Mesenchymal stem cell (in vitro differentiated cells and primary cell): ENCODE measurements around the gene EFHC1.

Source experiments
- DNase-seq: peaks from one replicate; pipeline ENCODE4 v3.0.0-alpha.2; 2013
- H2AFZ ChIP-seq: one replicate; pipeline ENCODE4 v1.6.1; 2013; ENCODE audit warnings: low read depth, mild to moderate bottlenecking, control low read depth, inconsistent platforms, low read length, moderate library complexity
- H2AK5ac ChIP-seq: 2 replicates; pipeline ENCODE4 v1.6.1; 2013; ENCODE audit warnings: low read length, moderate library complexity, mild to moderate bottlenecking, inconsistent platforms; ENCODE audit not compliant: severe bottlenecking
- H2BK120ac ChIP-seq: one replicate; pipeline ENCODE4 v1.6.1; 2013; ENCODE audit warnings: low read depth, mild to moderate bottlenecking, inconsistent platforms, low read length, moderate library complexity
- H2BK12ac ChIP-seq, 2 experiments: one replicate each; pipeline ENCODE4 v1.6.1; 2013; ENCODE audit warnings: inconsistent platforms in 2 of 2, low read length in 2 of 2, mild to moderate bottlenecking in 2 of 2, moderate library complexity in 2 of 2, control low read depth in 1 of 2
- H2BK15ac ChIP-seq: one replicate; pipeline ENCODE4 v1.6.1; 2013; ENCODE audit warnings: mild to moderate bottlenecking, low read depth, inconsistent platforms; ENCODE audit not compliant: poor library complexity, severe bottlenecking
- H2BK5ac ChIP-seq: 2 replicates; pipeline ENCODE4 v1.6.1; 2013; ENCODE audit warnings: low read depth, mild to moderate bottlenecking, low read length, control low read depth, inconsistent platforms; ENCODE audit not compliant: poor library complexity, severe bottlenecking
- H3K14ac ChIP-seq, 2 experiments: one replicate each; pipeline ENCODE4 v1.6.1; 2013; ENCODE audit warnings: inconsistent platforms in 2 of 2, low read length in 2 of 2, control low read depth in 1 of 2, mild to moderate bottlenecking in 1 of 2, moderate library complexity in 1 of 2
- H3K18ac ChIP-seq, 2 experiments: one replicate each; pipeline ENCODE4 v1.6.1; 2013; ENCODE audit warnings: inconsistent platforms in 2 of 2, low read length in 2 of 2, control low read depth in 1 of 2, low read depth in 1 of 2, mild to moderate bottlenecking in 1 of 2
- H3K23ac ChIP-seq, 2 experiments: one replicate each; pipeline ENCODE4 v1.6.1; 2013; ENCODE audit warnings: inconsistent platforms in 2 of 2, low read length in 2 of 2, mild to moderate bottlenecking in 2 of 2, moderate library complexity in 2 of 2, control low read depth in 1 of 2
- H3K27ac ChIP-seq: 2 replicates; pipeline ENCODE4 v1.5.1; 2013; ENCODE audit warnings: mild to moderate bottlenecking, moderate library complexity, low read length, control low read depth, inconsistent platforms; ENCODE audit not compliant: poor library complexity, severe bottlenecking
- H3K27me3 ChIP-seq, 2 experiments: 2 replicates each; pipeline versions ENCODE4 v1.6.1 to v1.7.0; 2013; ENCODE audit warnings: low read length in 2 of 2, mild to moderate bottlenecking in 2 of 2, moderate library complexity in 2 of 2, control low read depth in 1 of 2, inconsistent platforms in 1 of 2; ENCODE audit not compliant: control insufficient read depth in 1 of 2, insufficient read depth in 1 of 2
- H3K36me3 ChIP-seq, 2 experiments: 2 replicates each; pipeline versions ENCODE4 v1.6.1 to v1.7.0; 2013; ENCODE audit warnings: low read length in 2 of 2, control low read depth in 1 of 2, inconsistent platforms in 1 of 2, low read depth in 1 of 2, mild to moderate bottlenecking in 1 of 2; ENCODE audit not compliant: insufficient read depth in 2 of 2, control insufficient read depth in 1 of 2
- H3K4ac ChIP-seq, 2 experiments: one replicate each; pipeline ENCODE4 v1.6.1; 2013; ENCODE audit warnings: inconsistent platforms in 2 of 2, low read length in 2 of 2, mild to moderate bottlenecking in 2 of 2, moderate library complexity in 2 of 2, control low read depth in 1 of 2, low read depth in 1 of 2
- H3K4me1 ChIP-seq: 2 replicates; pipeline ENCODE4 v1.6.1; 2013; ENCODE audit warnings: low read depth, low read length, control low read depth; ENCODE audit not compliant: control insufficient read depth, insufficient read depth
- H3K4me2 ChIP-seq: 2 replicates; pipeline ENCODE4 v1.6.1; 2013; ENCODE audit warnings: low read length, mild to moderate bottlenecking, inconsistent platforms; ENCODE audit not compliant: poor library complexity, severe bottlenecking
- H3K4me3 ChIP-seq, 2 experiments: 2 replicates each; pipeline versions ENCODE4 v1.5.1 to v1.7.0; 2013; ENCODE audit warnings: low read length in 2 of 2, mild to moderate bottlenecking in 2 of 2, control low read depth in 1 of 2, low read depth in 1 of 2; ENCODE audit not compliant: insufficient read depth in 1 of 2
- H3K79me1 ChIP-seq: replicated peaks from 2 replicates; pipeline ENCODE4 v1.6.1; 2013; ENCODE audit warnings: mild to moderate bottlenecking, control low read depth, low read length, inconsistent platforms; ENCODE audit not compliant: poor library complexity, severe bottlenecking
- H3K9ac ChIP-seq: 2 replicates; pipeline ENCODE4 v1.7.0; 2013; ENCODE audit warnings: mild to moderate bottlenecking, low read length, moderate library complexity
- H3K9me3 ChIP-seq: 2 replicates; pipeline ENCODE4 v1.7.0; 2013; ENCODE audit warnings: mild to moderate bottlenecking, low read length; ENCODE audit not compliant: control insufficient read depth
- H4K8ac ChIP-seq: one replicate; pipeline ENCODE4 v1.6.1; 2013; ENCODE audit warnings: inconsistent platforms, mild to moderate bottlenecking, low read length, moderate library complexity
- H4K91ac ChIP-seq: one replicate; pipeline ENCODE4 v1.6.1; 2013; ENCODE audit warnings: mild to moderate bottlenecking, low read length, inconsistent platforms
- WGBS: methylation state at CpG from one replicate; pipeline ENCODE4 v1.1.7; 2013; ENCODE audit warnings: mixed read lengths; 5-methylcytosine and 5-hydroxymethylcytosine counted together

EFHC1 gene

GRCh38 chr6:52411911-52412310 lies 8.2 kb upstream of the EFHC1 start:
- no peak overlapping the region for H4K8ac ChIP-seq
- H3K14ac ChIP-seq, result no peak overlapping the region
- no peak overlapping the region for H2BK15ac ChIP-seq
- no peak overlapping the region for H2AK5ac ChIP-seq
- H3K36me3 ChIP-seq, result no peaks in the 10 kb centered on the region
- no peaks in the 10 kb centered on the region for H3K9me3 ChIP-seq
- no peak overlapping the region for H2AFZ ChIP-seq
- H3K4me3 ChIP-seq, result no peak overlapping the region
- no peak overlapping the region for H2BK120ac ChIP-seq
- no peak overlapping the region for H3K27ac ChIP-seq
- 81% methylated on average over 1 of the region's 4 CpGs for WGBS
- H3K9ac ChIP-seq, result no peak overlapping the region
- no peak overlapping the region for H4K91ac ChIP-seq
- H2BK12ac ChIP-seq, result no peak overlapping the region
- DNase-seq, result no peak
- H2BK5ac ChIP-seq, result no peak overlapping the region
- no peaks in the 10 kb centered on the region for H3K27me3 ChIP-seq
- H3K18ac ChIP-seq, result no peak overlapping the region
- no peak overlapping the region for H3K4me2 ChIP-seq
- H3K4ac ChIP-seq, result no peak overlapping the region
- H3K4me1 ChIP-seq, result peaks cover 2% of the 10 kb centered on the region
- H3K79me1 ChIP-seq, result peaks cover 13% of the 10 kb centered on the region
- no peak overlapping the region for H3K23ac ChIP-seq

GRCh38 chr6:52415333-52415732 lies 4.8 kb upstream of the EFHC1 start:
- no peak overlapping the region for H3K27ac ChIP-seq
- 92% methylated on average over 1 of the region's 1 CpG for WGBS

GRCh38 chr6:52415917-52416628 lies 4.1 kb upstream of the EFHC1 start:
- no peak overlapping the region for H2BK15ac ChIP-seq
- no peaks in the 10 kb centered on the region for H3K36me3 ChIP-seq
- H3K18ac ChIP-seq, result no peak overlapping the region
- H3K4ac ChIP-seq, result no peak overlapping the region
- H2BK5ac ChIP-seq, result no peak overlapping the region
- no peak overlapping the region for H3K4me2 ChIP-seq
- 54% methylated on average over 5 of the region's 6 CpGs for WGBS
- peak; percentile 75 for DNase-seq
- no peak overlapping the region for H3K4me3 ChIP-seq
- no peaks in the 10 kb centered on the region for H3K9me3 ChIP-seq
- no peak overlapping the region for H2BK12ac ChIP-seq
- H3K14ac ChIP-seq, result no peak overlapping the region
- H4K8ac ChIP-seq, result no peak overlapping the region
- no peak overlapping the region for H3K23ac ChIP-seq
- peak overlapping the region; percentile 23 for H3K27ac ChIP-seq
- no peaks in the 10 kb centered on the region for H3K27me3 ChIP-seq
- H4K91ac ChIP-seq, result no peak overlapping the region
- H2AK5ac ChIP-seq, result peak overlapping the region; percentile 57
- peaks cover 7% of the 10 kb centered on the region for H3K4me1 ChIP-seq
- no peak overlapping the region for H2BK120ac ChIP-seq
- H2AFZ ChIP-seq, result no peak overlapping the region
- H3K9ac ChIP-seq, result peak overlapping the region; percentile 76
- H3K79me1 ChIP-seq, result peaks cover 4% of the 10 kb centered on the region

More at GRCh38 chr6:52415333-52415732, 4.8 kb upstream of the EFHC1 start:
- Histone ChIP-seq H3K4me1 (peaks cover 7% of the 10 kb centered on the region), H3K9me3 (no peaks in the 10 kb centered on the region), H3K27me3 (no peaks in the 10 kb centered on the region), H3K4me2 (no peak overlapping the region), H2BK12ac (no peak overlapping the region), H3K36me3 (no peaks in the 10 kb centered on the region), H2AK5ac (no peak overlapping the region), H3K18ac (no peak overlapping the region), H3K79me1 (peaks cover 6% of the 10 kb centered on the region), H3K4ac (peak overlapping the region in 1 of 2 experiments; percentile 71), H2BK120ac (no peak overlapping the region), H4K8ac (no peak overlapping the region), H4K91ac (no peak overlapping the region), H2BK5ac (no peak overlapping the region), H3K23ac (no peak overlapping the region), H2BK15ac (no peak overlapping the region), H3K14ac (no peak overlapping the region), H3K9ac (peak overlapping the region; percentile 76), H3K4me3 (no peak overlapping the region), H2AFZ (no peak overlapping the region)
- no peak for DNase-seq

- Histone ChIP-seq H3K4me2 (no peak overlapping the region), H2AK5ac (peak overlapping the region; percentile 57), H2BK15ac (no peak overlapping the region), H2BK120ac (no peak overlapping the region), H3K36me3 (no peaks in the 10 kb centered on the region), H3K9me3 (no peaks in the 10 kb centered on the region), H3K4ac (peak overlapping the region in 1 of 2 experiments; percentile 45), H2AFZ (no peak overlapping the region), H3K4me3 (no peak overlapping the region), H2BK12ac (peak overlapping the region in 1 of 2 experiments; percentile 80), H4K91ac (no peak overlapping the region), H3K79me1 (peaks cover 4% of the 10 kb centered on the region), H3K9ac (peak overlapping the region; percentile 76), H4K8ac (no peak overlapping the region), H3K27ac (peak overlapping the region; percentile 74), H3K4me1 (peaks cover 7% of the 10 kb centered on the region), H3K18ac (no peak overlapping the region), H3K23ac (no peak overlapping the region), H3K27me3 (no peaks in the 10 kb centered on the region), H2BK5ac (no peak overlapping the region), H3K14ac (no peak overlapping the region)
- DNase-seq, result peak; percentile 79
- no CpG with 5 or more reads among the region's 1 CpG for WGBS
These were observed 3.5 kb upstream of the EFHC1 start for GRCh38 chr6:52416629-52417151.
